A172 (cell line): ENCODE results near the gene RBM42. TPM values are rescaled to one million over a fixed set of nuclear protein-coding genes. Genes with fewer than 3 reads are reported as not detected.
A peak's percentile ranks its signal among the peaks of the same experiment; 100 is the strongest.

ENCODE experiments used
- DNase-seq: peaks from one replicate; pipeline ENCODE4 v3.0.0-alpha.2; 2015; ENCODE audit warnings: low spot score
- total RNA-seq: library from RNA; depleted of rRNA; stranded (reverse); fragments of >200 nt; shearing (Covaris generic); gene quantifications from 2 replicates; pipeline ENCODE4 v1.2.3, GENCODE V29; 2014

The RBM42 gene
- total RNA-seq, 1 experiment from 2014 or later = 110 TPM

DNA sequence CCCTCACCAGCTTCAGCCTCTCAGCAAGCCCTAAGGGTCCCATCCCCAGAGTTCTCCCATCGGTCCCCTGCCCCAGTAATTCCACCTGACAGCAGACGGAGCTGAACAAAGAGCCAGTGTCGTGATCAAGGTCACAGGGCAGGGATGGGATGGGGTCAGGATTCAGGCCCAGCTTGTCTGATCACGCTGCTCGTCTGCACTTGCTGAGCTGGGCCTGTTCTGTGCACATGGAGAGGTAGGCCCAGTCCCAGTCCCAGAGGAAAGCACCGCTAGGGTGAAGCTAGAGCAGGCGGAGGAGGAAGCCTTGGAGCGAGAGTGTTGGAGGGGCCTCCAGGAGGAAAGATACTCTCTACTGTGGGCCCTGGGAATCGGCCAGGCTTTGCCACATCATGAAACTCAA is 7.1 kb upstream of the RBM42 start:
- no peak for DNase-seq

DNA sequence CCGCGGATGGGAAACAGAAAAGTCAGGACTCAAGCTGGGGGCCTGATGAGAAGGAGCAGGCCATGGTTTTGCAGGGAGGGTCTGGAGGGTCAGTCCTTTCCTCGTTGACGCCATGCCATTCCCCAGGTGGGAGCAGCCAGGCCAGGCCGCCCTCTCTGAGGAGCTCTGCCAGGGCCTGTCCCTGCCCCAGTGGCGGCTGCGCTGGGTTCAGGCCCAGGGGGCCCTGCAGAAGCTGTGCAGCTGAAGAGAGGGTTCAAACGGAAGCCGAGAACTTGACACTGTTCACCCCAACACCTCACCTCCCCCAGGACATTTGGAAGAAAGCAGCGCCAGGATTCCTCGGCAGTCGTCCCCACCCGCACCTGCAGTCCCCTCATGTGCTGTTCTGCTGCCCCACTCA is 6.1 kb upstream of the RBM42 start:
- DNase-seq = no peak

DNA sequence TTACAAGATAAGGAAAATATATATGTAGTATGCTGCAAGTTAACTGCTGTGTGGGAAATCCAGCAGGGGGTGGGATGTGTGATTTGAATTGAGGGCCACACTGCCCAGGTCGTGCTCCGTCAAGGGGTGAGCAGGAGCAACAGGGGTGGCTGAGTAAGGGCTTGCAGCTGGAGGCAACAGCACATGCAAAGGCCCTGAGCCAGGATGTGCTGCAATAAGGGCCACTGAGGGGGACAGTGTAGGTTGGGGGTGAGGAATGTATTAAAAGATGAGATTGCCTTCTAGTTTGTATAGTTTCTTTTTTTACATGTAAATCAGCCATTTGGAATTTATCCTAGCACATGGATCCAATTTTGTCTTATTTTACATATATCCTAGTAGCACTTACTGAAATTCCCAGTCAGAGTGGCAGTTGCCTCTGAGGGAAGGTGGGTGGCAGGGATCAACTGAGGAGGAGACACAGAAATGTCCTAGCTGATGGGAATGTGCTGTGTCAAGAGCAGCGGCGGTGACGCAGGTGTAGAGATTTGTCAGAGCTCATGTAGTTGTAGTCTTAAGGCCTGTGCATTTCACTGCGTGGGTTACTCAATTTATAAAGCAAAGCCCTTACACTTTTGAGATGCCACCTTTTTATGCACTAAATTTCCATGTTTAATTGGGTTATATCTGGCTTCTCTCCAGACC is 5.4 kb upstream of the RBM42 start:
- no peak for DNase-seq

DNA sequence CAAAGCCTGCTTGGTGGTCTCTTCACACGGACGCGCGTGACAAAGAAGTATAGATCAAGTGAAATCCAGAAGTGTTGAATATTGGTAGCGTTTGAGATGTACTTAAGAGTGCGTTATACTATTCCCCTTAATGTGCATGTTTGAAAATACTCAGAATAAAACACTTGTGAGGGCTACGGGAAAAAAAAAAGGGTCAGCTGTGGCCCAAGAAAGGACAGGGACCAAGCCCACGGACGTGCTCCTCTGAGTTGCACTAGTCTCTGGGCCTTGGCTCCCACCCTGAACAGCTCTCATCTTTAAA is 622 bp upstream of the RBM42 start:
- no peak for DNase-seq

DNA sequence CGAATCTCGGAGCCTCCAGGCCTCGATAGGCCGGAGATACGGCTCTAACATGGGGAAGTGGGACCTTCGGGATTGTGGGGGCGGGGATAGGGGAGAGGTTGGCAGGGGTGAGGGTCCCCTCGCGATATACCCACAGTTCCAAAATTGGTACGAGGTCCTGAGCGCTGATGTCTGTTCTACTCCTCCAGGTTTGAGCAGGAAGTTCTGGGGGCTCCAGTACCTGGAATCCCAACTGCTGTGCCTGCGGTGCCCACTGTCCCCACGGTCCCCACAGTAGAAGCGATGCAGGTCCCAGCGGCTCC is 447 bp downstream of the RBM42 start:
- no peak for DNase-seq

DNA sequence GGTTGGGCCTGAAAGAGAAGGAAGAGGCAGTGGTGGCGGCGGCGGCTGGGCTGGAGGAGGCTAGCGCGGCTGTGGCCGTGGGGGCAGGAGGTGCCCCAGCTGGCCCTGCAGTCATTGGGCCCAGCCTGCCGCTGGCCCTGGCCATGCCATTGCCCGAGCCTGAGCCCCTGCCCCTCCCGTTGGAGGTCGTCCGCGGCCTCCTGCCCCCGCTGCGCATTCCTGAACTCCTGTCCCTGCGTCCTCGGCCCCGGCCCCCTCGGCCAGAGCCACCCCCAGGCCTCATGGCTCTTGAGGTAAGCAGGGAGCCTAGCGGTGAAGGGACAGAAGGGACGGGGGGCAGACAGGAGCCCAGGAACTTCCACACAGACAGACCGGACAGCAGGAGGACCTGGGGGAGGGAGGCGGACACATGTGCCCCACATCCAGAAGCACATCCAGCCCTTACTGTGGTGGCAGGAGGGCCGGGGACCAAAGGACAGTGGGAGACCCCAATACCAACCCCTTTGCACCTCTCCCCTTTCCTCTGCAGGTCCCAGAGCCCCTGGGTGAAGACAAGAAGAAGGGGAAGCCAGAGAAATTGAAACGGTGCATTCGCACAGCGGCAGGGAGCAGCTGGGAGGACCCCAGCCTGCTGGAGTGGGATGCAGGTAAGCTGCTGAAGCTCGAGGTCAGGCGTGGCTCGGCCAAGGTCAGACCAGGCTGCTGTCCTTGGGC is 5.0 kb downstream of the RBM42 start:
- no peak for DNase-seq

DNA sequence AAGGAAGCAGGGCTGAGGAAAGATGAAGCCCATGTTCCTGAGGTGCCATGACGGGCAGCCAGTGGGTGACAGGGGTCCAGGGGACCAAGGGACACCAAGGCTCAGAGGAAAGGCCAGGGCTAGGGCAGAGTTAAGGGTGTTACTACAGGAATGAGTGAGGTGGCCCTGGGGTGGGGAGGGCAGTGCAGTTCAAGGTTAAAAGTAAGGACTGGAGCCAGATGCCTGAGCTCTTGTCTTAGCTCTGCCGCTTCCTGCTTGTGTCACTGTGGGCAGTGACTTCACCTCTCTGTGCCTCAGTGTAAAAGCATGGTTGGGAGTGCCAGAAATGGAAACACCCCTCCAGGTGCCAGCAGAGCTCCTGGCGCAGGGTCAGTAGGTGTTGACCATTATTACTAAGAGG is 7.8 kb downstream of the RBM42 start:
- DNase-seq = no peak

DNA sequence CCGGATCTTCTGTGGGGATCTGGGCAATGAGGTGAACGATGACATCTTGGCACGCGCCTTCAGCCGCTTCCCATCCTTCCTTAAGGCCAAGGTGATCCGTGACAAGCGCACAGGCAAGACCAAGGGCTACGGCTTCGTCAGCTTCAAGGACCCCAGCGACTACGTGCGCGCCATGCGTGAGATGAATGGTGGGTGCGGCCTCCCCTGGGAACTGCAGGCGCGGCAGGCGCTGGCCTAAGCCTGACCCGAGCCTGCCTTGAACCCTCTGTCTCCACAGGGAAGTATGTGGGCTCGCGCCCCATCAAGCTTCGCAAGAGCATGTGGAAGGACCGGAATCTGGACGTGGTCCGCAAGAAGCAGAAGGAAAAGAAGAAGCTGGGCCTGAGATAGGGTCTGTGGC is 8.3 kb downstream of the RBM42 start:
- DNase-seq = no peak

DNA sequence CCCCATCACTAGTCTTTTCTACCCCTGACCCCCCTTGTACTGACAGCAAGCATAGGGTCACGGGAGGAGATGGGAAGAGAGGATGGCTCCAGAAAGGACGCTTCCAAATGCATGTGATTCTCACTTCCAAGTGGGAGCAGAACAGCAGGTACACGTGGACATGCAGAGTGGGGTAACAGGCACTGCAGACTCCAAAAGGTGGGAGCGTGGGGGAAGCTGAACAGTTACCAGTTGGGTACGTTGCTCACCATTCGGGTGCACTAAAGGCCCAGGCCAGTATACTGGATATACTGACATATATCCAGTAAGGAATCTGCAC is 10.4 kb downstream of the RBM42 start:
- DNase-seq = no peak

DNA sequence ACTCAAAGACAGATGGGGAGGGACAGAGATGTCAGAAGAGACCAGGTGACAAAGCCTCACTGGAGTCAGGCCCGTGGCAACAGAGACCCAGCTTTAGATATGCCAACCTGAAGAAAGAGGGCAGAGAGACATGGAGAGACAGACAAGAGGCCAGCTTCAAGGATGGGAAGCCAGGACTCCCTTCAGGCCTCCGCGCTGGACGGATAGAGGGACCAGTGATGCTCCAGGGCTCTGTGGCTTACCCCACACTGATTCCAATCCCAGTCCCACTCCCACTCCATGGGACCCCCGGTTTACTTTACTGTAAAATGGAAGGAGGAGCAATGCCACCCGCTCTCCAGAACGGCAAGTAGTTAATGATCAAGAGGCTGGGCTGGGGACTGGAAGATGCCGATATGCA is 11.0 kb downstream of the RBM42 start:
- no peak for DNase-seq

DNA sequence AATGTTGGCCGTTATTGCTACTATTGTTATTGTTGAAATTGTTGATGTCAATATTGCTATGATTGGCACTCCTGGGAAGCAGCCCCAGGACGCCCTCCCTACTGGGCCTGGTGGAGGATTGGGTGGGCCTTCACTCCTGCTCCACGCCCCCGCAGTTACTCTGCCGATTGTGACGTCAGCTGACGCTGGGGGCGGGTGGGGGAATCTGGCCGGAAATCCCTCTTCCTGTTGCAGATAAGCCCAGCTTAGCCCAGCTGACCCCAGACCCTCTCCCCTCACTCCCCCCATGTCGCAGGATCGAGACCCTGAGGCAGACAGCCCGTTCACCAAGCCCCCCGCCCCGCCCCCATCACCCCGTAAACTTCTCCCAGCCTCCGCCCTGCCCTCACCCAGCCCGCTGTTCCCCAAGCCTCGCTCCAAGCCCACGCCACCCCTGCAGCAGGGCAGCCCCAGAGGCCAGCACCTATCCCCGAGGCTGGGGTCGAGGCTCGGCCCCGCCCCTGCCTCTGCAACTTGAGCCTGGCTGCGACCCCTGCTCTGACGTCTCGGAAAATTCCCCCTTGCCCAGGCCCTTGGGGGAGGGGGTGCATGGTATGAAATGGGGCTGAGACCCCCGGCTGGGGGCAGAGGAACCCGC is 12.8 kb downstream of the RBM42 start, which contains the start of gene ETV2:
ETV2 (plus strand) TSS at position 231 of the 637 bp plus-strand sequence. CDS start 716 bp downstream, outside the sequence.
- DNase-seq = no peak

DNA sequence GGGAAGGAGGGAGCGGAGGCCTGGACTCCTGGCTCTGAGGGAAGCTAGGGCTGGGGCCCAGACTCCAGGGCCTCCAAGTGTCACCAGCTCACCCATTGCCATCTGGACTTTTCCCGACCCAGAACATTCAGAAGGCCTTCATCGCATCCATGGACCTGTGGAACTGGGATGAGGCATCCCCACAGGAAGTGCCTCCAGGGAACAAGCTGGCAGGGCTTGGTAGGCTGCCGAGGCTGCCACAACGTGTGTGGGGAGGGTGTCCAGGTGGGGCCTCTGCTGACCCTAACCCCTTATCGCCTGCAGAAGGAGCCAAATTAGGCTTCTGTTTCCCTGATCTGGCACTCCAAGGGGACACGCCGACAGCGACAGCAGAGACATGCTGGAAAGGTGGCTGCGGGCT is 13.5 kb downstream of the RBM42 start:
- no peak for DNase-seq

DNA sequence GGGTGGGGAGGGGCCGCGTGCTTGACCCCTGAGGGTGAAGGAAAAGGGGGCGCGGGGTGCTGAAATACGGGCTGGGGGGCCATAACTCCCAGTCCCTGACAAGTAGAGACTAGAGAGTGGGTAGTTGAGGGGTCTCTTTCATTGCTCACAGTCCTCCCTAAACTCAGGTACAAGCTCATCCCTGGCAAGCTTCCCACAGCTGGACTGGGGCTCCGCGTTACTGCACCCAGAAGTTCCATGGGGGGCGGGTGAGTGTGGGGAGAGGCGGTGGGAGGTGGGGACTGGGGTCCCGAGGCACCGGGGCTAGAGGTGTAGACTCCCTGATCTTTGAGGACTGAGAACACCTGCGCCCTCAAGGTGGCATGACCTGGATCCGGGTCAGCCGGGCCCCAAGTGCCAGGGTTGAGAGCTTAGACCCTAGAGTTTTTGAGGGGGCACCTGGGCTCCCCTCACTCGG is 14.0 kb downstream of the RBM42 start:
- DNase-seq = no peak

DNA sequence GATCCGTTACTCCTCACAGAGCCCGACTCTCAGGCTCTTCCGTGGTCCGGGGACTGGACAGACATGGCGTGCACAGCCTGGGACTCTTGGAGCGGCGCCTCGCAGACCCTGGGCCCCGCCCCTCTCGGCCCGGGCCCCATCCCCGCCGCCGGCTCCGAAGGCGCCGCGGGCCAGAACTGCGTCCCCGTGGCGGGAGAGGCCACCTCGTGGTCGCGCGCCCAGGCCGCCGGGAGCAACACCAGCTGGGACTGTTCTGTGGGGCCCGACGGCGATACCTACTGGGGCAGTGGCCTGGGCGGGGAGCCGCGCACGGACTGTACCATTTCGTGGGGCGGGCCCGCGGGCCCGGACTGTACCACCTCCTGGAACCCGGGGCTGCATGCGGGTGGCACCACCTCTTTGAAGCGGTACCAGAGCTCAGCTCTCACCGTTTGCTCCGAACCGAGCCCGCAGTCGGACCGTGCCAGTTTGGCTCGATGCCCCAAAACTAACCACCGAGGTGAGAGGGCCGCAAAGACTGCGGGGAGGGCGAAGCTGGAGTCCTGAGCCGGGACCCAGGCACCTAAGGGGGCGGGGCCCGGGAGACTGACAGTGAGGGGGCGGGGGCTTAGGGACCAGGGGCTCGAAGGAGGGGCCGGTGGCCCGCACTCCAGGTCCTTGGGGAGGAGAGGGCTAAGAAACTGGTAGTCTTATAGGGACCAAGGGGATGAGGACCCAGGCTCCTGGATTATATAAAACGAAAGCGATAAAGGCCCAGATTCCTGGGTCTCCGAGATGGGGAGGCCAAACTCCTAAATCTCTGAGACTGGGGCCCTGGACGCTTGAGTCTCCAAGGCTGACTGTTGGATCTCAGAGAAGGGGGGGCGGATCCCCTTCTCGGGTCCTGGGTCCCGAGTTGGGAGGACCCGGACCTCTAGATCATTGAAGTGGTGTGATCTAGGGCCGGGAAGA is 14.7 kb downstream of the RBM42 start:
- peak; percentile 59 for DNase-seq

DNA sequence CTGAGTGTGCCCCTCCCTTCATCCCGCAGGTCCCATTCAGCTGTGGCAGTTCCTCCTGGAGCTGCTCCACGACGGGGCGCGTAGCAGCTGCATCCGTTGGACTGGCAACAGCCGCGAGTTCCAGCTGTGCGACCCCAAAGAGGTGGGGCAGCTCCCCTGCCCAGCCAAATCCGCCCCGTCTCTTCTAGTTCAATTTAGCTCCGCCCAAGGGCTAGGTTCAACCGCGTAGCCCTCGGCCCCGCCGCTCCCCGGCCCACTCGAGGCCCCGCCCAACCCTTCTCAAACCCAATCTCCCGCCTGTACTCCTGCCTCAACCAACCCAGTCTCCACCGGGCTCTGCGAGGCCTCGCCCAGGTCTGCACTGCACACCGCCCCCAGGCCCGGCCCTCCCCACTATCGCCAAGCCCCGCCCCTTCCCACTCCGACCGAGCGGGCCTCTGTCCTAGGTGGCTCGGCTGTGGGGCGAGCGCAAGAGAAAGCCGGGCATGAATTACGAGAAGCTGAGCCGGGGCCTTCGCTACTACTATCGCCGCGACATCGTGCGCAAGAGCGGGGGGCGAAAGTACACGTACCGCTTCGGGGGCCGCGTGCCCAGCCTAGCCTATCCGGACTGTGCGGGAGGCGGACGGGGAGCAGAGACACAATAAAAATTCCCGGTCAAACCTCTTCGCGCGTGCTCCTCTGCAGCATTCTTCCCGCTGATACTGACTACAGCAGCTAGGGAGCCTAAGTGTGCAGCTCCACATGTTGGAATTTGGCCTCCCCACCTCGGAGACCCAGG is 15.6 kb downstream of the RBM42 start:
- DNase-seq = peak; percentile 26

DNA sequence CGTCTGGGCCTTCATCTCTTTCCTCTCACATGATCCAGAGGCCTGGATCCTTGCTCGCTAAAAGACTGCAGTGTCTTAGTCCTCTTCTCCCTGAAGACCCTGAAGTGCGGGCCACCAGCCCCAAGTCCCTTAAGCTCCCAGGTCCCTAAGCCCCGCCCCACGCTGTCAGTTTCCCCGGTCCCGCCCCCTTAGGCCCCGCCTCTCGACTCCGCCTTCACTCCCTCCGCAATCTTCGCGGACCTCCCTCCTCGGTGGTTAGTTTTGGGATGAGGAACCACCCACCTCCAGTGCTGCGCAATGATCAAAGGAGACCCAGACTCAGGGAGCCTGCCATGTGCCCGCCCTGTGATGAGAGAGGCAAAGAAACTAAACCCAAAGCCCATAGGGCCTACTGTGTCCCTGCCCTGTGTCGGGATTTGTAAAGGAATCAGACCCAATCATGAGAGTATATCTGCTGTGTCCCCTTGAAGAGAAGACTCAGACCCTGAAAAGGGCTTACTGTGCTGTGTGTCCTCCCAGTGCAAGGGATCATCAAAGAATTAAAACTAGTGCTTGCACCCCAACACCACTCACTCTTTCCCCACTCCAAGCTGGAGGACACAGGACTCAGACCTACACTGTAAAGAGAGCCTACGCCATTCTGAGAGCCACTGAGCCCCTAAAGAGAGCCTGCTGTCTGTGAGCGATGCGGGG is 16.3 kb downstream of the RBM42 start:
- DNase-seq = no peak

DNA sequence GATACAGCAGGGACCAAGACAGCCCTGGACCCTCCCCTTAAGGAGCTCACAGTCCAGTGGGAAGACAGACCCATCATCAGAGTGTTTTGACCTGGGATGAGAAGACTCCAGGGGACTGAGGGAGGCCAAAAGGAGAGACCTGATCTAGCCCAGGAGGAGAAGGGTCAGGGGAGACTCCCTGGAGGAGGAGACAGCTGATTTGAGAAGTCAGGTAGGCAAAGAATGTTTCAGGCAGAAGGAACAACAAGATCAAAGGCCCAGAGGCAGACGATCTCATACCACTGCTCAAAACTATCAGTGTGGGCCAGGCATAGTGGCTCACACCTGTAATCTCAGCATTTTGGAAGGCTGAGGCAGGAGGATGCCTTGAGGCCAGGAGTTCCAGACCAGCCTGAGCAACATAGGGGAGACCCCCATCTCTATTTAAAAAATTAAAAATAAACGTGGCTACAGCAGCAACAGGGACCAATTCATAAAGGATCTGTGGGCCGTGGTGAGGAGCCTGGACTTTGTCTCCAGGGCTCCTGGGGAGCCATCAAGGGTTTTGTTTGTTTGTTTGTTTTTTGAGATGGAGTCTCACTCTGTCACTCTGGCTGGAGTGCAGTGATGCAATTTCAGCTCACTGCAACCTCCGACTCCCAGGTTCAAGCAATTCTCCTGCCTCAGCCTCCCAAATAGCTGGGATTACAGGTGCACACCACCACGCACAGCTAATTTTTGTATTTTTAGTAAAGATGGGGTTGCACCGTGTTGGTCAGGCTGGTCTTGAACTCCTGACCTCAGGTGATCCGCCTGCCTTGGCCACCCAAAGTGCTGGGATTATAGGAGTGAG is 17.1 kb downstream of the RBM42 start:
- no peak for DNase-seq

DNA sequence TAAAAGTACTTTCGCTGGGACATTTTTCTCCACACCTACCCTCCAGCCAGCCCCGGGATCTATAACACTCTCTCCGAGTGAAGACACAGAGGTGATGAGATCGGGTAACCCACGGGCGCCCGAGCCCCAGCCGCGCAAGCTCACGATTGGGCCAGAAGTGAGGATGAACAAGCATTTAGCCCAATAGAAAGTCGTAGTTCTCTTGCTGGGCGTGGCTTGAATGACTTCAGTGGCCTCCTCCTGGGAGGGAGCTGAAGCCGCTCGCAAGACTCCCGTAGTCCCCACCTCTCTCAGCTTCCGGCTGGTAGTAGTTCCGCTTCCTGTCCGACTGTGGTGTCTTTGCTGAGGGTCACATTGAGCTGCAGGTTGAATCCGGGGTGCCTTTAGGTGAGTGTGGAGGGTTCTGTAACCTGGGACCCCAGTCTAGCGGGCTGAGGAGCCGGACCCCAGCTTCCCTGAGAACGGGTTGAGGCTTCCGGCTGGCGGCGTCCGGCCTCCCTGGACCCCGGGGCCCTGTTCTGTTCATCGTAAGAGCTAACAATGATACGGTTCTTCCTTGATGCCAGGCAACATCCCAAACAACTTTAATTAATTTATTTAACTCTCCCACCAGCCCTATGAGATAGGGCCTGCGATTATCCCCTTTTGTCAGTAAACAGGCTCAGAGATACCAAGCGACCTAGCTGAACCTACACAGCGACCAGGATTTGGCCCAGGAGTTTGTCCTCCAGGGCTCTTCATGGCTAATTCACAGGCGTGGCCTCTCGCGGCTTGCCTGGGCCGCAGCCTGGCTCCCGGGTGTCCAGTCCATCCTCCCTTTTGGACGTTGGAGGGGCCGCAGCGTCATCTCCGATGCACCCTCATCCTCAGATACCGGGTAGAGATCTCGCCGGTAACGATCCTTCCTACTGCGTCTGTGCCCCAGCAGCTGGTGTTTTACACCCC is 19.5 kb downstream of the RBM42 start, which contains the start of gene COX6B1:
COX6B1 (plus strand) TSS at position 307 of the 945 bp plus-strand sequence. CDS start 2,921 bp downstream, outside the sequence.
- DNase-seq = peak; percentile 99

DNA sequence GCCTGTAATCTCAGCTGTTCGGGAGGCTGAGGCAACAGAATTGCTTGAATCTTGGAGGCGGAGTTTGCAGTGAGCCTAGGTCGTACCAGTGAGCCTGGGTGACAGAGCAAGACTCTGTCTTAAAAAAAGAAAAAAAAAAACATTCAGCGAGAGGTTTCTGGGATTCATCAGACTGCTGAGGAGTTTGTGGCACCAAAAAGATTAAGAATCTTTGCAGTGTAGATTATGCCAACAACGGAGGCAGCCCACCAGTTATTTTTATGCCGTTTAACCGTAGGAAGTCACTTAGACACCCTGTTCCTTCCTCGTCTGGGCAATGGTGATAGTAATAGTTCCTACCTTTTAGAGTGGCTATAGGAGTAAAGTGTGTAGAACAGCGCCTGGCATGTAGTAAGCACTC is 21.7 kb downstream of the RBM42 start:
- no peak for DNase-seq
